HG02885 (cell line): ENCODE measurements around the gene MECP2.
"Not testable (repeated sequence)": the region's sequence is repeated elsewhere in the genome, so short reads cannot be mapped to it uniquely, and the experiment has no call there.

Experiments
- ATAC-seq: cut with Tn5 transposase; IDR thresholded peaks from one replicate; pipeline ENCODE4 v1.9.1; 2021; ENCODE audit warnings: mild to moderate bottlenecking; ENCODE audit not compliant: unreplicated experiment, poor library complexity

MECP2 gene

DNA sequence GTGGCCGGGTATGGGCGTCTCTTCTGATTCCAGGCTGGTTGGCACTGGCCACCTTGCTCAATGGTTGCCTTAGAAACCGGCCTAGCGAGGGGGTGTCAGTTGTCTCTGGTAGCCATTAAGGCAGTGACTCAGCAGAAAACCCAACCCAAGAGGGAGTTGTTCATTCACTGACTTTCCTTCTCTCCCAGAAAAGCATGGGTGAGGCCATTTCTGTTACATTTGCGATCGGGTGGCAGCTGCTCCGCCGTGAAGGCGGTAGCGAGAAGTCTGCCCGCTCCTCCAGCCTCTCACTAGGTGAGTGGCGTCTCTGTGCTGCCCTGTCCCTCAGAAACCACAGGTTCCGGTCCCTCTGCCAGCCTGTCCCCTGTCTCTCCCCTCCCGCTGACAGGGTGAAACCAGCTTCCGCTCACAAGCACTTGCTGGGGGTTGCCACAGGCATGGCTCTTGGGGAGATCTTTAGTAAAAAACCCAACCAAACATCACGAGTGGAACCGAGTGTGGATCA is 95.2 kb downstream of the MECP2 start:
- no peak for ATAC-seq

DNA sequence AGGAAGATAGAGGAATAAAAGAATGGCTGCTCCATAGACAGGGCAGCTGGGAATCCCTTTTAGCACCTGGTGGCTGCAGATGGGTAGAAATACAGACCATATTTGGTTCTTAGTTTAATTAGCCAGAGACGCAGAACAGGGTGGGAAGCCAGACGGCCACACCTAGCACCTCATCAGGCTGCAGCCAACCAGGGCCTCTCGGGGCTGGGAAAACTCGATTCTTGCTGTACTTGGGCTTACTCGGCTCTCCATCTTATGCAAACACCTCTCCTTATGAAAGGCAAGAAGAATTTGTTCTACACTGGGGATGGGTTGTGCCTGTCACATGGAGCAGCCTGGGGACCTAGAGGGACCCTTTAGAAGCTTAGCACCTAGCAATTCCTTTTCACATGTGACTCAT is 97.5 kb downstream of the MECP2 start:
- no peak for ATAC-seq

- ATAC-seq: no peak
Observed at GRCh38 chrX:153999359-154000037, 98.0 kb downstream of the MECP2 start.

GRCh38 chrX:153995504-153995903 is 102.0 kb downstream of the MECP2 start:
- ATAC-seq: no peak

DNA sequence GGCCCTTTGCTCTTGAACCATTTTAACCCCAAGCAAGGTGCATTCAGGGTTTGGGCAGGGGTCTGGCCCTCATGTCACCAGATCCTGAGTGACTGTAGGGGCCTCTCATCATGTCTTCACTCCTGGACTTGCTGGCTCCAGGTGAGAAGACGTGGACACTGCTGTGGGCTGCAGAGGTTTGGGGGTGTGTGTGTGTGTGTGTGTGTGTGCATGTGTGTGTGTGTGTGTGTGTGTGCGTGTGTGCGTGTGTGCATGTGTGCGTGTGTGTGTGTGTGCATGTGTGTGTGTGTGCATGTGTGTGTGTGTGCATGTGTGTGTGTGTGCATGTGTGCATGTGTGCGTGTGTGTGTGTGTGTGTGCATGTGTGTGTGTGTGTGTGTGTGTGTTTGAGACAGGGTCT is 103.1 kb downstream of the MECP2 start:
- not testable (repeated sequence) for ATAC-seq

GRCh38 chrX:153993978-153994377 is 103.5 kb downstream of the MECP2 start:
- ATAC-seq: no peak

DNA sequence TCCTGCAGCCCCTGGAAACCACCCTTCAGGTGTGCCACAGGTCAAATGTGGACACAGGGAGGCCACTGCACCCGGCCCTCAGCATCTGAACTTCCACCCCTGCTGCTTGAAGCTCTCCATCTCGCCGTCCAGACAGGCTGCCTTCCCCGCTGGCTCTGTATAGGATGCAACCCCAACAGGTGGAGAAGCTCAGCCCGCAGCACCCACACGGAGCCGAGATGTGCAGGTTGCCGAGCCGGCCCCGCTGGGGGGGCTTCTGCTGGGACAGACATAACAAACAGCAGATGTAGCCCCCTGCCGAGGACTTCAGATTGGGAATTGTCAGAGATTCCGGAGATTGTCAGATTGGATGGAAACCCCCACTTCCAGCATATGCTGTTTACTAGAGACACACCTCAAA is 104.4 kb downstream of the MECP2 start:
- no peak for ATAC-seq

DNA sequence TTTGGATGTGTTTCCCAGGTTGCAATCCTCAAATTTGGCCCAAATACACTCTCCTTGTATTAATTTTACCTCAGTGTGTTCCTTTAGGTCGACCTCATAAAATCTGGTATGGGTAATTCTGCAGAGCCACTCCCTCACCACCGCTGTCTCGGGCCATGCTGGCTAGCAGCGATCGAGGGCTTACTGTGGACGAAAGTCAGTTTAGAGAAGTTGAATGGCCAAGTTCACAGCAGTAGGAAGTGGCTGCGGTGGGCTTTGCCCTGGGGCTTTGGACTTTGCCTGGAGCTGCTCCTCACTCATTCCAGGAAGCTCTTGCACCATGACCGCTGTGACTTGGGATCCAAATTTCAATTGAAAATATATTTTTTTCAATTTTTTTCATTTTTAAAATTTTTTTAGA is 105.3 kb downstream of the MECP2 start:
- ATAC-seq: no peak

- no peak for ATAC-seq
Observed at GRCh38 chrX:153991013-153991580, 106.4 kb downstream of the MECP2 start.

DNA sequence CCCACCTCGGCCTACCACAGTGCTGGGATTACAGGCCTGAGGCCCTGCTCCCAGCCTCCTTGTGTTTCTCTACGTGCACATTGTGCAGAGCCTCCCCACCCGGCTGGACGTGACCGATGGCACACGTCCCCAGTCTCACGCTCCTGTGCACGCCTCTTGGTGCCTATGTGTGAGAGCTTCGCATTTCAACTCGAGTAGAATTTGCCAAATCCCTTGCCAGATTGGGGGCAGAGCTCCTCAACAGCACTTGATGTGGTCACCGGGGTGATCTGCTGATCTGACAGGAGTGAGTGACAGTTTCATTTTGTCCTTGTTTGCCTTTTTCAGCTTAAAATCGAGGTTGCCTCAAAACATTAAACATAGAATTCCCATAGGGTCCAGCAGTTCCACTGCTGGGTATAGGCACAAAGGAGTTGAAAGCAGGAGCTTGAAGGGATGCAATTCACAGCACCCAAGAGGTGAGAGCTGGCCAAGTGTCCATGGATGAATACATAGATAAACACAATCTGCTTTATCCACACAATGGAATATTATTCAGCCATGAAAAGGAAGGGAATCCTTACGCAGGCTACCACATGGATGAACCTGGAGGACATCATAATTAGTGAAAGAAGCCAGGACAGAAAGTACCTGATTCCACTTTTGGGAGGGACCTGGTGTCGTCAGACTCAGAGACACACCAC is 107.4 kb downstream of the MECP2 start:
- ATAC-seq: no peak

DNA sequence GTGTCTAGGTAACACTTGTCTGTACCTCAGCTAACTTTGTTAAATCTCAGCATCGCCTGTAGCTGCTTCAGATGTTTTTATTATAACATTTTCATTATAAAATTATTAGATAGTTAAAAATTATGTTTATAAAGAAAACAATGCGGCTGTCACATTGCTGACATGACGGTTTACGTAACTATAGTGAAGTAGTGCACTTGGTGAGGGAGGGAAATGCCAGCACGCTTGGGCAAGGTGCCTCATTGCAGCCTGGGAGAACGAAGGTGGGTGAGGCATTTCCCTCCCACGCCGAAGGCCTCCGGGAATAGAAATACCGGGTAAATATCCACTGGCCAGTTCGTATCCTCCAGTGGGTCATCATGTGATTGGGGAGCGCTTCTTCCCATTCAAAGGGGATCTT is 109.0 kb downstream of the MECP2 start:
- no peak for ATAC-seq

- no peak for ATAC-seq
Observed at GRCh38 chrX:153984351-153985178, 113.0 kb downstream of the MECP2 start.

DNA sequence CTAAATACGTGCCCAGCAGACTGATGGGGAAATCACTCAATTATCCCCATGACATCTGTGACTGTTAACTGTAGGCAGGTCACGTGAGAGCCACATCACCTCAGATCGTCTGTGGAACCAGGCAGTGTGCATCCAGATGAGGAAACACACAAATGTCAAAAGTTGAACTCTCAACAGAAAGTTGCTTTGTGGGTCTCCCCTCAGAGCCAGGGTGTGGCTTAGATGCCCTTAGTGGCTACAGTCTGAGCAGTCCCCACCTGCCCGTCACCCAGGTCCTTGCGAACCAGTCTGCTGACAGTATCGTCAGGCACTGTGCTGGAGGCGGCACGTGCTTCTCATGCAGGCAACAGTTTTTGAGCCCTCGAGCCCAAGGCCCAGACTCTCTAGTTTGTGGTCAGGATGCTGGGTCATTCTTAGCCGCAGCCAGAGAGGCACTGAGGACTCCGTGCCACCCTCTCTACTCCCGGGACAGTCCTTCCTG is 114.2 kb downstream of the MECP2 start:
- no peak for ATAC-seq

DNA sequence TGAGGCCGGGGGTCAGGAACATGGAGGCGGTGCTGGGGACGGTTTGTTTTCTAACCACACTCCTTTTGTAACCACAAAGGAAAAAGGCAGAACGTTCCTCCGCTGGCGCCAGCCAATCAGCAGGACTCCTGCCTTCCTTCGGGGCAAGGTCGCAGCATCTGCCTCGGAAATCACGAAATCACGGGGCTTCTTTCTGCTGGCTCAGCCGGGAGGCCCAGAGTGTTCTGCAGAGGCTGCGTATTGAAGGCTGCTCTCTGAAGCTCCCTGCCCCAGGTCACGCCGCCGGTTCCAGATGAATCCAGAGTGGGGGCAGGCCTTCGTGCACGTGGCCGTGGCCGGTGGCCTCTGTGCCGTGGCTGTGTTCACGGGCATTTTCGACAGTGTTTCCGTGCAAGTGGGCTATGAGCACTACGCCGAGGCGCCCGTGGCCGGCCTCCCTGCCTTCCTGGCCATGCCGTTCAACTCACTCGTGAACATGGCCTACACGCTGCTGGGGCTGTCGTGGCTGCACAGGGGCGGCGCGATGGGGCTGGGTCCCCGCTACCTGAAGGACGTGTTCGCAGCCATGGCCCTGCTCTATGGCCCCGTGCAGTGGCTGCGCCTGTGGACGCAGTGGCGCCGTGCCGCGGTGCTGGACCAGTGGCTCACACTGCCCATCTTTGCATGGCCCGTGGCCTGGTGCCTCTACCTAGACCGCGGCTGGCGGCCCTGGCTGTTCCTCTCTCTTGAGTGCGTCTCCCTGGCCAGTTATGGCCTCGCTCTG is 115.6 kb downstream of the MECP2 start:
- ATAC-seq: no peak

DNA sequence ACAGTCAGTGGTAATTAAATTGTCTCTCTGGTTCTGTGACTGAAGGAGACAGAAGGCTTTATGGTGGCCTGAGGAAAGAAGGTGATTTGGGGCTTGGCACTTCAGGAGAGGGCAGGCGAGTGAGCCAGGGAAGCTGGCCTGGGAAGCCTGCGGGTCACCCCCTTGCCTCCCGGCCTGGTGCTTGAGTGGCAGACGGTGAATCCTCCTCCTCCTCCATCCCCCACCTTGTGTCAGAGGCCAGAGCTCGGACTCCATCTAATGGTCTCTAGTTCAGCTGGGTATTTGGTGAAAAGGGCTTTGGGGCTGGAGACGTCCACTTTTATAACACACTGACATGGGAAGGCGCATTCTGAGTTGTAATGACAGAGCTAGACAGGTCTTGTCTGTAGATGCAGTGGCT is 116.3 kb downstream of the MECP2 start:
- no peak for ATAC-seq

DNA sequence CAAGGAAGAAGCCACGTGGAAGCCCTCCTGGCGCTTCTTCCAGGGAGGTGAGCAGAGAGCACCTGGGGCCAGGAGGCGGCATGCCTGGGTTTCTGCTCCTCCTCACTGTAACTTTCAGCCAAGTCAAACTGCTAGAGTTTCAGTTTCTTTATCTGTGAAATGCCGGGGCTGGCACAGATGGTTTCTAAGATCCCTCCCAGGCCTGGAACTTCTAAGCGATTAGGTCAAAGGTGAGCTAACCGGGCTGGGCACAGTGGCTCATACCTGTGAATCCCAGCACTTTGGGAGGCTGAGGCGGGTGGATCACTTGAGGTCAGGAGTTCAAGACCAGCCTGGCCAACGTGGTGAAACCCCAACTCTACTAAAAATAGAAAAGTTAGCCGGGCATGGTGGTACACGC is 117.1 kb downstream of the MECP2 start:
- not testable (repeated sequence) for ATAC-seq

DNA sequence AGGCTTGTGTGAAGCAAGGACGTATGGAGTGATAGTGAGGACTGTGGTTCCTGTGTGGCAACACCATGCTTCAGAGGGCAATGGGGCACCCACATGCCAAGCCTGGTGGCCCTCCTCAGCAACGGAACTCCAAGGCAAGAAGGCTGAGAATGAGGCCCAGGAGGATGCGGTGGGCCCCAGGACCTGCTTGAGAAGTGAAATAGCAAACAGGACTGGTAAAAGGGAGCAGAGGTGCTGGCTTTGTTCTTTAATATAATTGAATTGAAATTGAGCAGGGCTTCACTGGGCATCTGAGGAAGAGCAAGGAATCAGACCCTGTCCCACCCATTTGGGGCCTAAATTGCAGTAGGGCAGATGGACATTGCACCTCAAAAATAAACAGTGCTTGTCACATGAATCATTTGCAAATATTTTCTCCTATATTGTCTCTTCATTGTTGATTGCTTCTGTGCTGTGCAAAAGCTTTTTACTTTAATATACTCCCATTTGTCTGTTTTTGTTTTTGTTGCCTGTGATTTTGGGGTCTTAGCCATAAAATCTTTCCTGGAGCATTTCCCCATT is 122.7 kb downstream of the MECP2 start:
- ATAC-seq: no peak

- no peak for ATAC-seq
Observed at GRCh38 chrX:153974003-153974725, 123.4 kb downstream of the MECP2 start.
